Erythroblast (primary cell): ENCODE measurements around the gene HAO1.

ENCODE experiments used
- GATA1 ChIP-seq: IDR thresholded peaks from 2 replicates; pipeline ENCODE4 v1.6.1; 2011; ENCODE audit warnings: low read depth, mild to moderate bottlenecking, control low read depth, low read length, moderate library complexity
- POLR2A ChIP-seq: IDR thresholded peaks from 2 replicates; pipeline ENCODE4 v1.6.1; 2011; ENCODE audit warnings: mild to moderate bottlenecking, low read length

DNA sequence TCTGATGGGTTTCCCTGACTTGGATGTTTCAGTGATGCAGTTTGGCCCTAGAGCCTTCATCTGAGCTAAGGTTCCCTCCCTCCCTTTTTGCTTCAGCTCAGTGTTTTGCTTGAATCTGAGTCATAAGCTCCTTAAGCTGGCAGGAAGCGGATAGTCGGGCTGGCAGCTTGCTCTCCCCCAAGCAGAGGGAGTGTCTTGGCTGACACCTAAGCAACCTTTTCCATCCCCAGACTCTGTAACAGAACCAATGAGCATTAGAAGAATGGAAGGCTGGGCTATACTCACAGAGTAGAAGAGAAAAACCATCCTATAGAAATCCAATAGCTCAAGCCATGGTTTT lies 98.3 kb downstream of the HAO1 start:
- TF ChIP-seq POLR2A (no peak), GATA1 (no peak)
